GM21526 (cell line): ENCODE measurements around the gene MOB1B.

Experiments
- ATAC-seq: cut with Tn5 transposase; IDR thresholded peaks from one replicate; pipeline ENCODE4 v1.9.1; 2021; ENCODE audit warnings: moderate library complexity; ENCODE audit not compliant: unreplicated experiment, low FRiP score

MOB1B gene

DNA sequence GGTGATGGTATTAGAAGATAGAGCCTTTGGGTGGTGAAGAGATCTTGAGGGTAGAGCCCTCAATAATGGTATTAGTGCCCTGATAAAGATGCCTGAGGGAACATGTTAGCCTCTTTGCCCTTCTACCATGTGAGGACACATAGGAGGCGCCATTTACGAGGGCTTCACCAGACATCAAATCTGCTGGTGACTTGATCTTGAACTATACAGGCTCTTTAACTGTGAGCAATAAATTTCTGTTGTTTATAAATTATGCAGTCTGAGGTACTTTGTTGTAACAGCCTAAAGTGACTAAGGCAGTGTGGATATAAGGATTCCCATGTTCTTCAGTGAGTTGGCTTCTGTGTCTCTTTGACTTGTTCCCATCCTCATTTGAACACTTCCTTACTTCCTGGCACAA is 11.8 kb downstream of the MOB1B start:
- no peak for ATAC-seq

DNA sequence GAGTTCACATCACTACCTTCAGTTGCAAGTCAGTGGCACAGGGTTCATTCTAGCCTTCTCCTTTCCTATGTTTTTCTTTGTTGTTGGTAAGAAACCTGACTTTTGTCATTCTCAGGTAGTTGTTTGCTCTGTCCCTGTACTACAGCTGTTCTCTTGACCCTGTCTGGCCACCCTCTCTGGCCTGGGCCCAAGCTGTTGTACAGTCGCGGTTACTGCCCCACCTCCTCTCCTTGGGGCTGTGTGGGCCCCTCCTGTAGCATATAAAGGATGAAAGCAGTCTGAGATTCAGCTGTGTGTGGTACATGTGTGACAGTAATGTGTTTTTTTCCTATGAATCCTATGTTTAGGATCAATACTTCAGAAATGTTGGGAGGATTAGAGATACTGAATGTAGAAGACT is 12.5 kb downstream of the MOB1B start:
- no peak for ATAC-seq

DNA sequence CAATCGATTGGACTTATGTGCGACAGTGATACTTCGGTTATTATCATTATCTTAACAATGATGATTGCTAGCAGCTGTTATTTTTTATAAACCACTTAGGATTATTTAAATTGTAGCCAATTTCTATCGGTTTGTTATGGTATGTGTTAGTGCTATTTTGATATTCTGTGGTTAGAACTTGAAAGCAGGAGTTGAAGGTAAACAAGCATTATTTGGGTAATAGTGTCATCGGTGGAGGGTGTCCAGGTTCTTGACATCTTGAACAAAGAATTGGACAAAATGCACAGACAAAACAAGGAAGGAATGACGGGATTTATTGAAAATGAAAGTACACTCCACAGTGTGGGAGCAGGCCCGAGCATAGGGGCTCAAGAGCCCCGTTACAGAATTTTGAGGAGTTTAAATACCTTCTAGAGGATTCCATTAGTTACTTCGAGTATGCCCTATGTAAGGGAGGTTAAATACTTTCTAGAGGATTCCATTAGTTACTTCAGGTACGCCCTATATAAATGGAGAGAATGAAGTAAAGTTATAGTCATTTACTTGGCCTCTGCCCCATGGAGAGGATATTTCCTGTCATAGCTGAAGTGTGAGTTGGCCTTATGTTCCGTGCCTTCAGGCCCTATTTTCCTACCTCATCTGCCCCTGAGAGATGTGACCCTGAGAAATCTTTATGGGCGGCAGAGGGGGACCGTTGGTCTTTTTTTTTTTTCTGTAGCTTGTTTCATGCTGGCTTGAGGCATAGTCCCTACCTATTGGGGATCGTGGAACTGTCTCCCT is 13.1 kb downstream of the MOB1B start:
- no peak for ATAC-seq

DNA sequence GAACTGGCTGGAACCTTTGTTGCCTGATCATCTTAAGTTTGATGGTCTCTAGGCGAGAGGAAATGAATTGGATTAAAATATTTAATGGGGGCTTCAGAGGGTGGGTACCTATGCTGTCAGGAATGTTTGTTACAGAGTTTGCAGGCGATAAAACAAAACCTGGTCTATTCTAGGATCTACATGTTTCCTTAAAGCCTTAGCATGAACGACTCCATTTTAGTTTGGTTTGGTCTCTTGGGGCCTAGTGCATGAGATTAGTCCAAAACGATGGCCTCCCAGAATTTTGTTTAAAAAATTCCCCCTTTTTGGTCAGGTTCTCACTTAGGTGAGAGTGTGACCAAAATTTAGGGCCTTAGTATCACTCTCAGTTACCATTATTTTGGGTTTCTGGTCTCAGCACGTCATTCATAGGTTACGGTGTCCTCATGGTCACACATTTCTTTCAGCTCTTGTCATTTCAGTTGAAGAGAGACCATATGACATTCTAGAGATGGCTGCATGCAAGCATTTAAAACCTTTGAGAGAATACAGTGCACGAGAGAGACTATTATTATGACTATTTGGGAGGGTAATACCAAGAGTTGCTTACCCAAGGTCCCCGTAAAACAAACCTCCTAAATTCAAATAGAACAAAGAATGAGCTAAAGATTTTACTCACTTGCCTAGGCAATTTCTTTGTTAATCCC is 13.8 kb downstream of the MOB1B start:
- ATAC-seq: no peak

DNA sequence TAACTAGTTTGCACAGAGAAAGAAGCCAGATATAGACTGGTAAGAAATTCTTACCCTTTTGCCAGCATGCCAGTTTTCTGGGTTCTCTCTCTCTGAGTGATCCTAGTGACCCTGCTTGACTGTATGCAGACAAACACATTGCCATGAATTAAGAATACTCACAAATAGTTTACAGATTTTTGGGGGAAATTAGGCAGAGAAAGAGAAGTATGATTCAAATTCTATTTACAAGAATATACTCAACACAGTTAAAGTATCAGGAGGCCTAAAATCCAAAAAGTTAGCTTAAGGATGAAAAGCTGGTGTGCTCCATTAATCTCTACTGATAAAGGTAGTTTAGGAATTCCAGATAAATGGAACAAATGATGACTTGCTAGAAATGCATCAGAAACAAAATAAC is 18.4 kb downstream of the MOB1B start:
- ATAC-seq: no peak

DNA sequence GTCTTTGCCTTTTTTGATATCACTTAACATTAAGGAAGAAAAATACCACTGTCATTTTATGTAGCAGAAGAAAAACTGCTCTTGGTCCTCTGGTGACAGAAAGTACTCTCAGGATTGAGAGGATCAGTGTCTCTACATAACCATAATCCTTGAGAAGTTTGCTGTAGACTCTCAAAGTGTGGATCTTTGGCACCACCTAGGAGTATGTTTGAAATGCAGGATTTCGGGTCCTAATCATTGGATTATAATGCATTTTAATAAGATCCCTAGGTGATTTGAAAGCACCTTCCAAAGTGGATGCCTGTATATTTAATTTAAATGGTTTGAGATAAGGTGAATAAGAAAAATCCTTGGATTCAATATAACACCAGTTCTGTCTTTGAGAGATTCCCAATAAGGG is 23.2 kb downstream of the MOB1B start:
- ATAC-seq: no peak

DNA sequence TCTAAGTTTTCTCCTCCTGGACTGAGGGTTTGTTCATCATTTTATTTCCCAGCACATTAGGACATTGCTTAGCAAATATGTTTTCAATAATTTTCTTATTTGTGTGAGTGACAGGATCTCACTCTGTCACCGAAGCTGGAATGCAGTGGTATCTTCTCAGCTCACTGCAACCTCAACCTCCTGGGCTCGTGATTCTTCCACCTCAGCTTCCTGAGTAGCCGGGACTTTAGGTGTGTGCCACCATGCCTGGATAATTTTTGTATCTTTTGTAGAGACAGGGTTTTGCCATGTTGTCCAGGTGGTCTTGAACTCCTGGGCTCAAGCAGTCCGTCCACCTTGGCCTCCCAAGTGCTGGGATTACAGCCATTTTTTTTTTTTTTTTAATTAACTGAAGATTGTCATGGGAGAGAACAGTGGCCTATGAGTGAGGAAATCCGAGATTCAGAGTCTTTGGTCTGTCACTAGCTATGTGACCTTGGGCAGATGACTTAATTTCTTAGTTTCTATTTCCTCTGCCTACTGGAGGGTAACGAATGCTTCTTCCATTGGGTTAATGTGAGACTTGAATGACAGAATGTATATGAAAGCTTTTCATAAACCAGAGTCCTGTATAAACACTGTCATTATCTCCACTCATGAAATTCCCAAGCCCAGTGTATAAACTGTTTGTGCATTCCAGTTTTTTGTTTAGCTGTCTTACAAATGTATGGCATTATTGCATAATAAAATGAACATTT is 23.9 kb downstream of the MOB1B start:
- peak; percentile 89 for ATAC-seq

DNA sequence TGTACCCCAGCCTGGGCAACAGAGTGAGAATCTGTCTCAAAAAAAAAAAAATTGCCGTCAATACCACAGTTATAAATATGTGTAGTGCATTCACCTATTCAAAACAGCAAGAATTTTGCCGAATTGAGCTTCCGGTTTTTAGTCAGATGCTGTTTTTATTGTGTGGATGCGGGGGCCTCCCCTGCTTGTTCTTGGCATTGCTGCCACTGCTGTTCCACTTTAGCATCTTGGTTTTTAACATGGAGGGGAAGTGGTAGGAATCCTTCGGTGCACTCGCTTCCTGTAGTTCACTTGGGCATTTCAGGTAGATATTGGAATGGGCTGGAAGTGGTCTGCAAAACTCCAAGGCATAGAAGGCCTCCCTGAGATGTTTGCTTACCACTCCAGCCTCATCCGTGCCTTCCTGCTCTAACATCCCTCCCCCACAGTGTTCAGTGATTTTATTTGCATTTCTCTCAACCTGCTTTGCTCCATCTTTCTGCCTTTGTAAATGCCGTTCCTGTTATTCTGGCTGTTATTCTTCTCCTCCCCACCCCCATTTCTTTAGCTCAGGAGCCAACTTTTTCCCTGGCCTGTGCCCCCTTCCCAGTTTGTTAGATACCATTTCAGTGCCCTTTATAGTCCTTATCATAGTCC is 25.5 kb downstream of the MOB1B start:
- peak; percentile 40 for ATAC-seq

DNA sequence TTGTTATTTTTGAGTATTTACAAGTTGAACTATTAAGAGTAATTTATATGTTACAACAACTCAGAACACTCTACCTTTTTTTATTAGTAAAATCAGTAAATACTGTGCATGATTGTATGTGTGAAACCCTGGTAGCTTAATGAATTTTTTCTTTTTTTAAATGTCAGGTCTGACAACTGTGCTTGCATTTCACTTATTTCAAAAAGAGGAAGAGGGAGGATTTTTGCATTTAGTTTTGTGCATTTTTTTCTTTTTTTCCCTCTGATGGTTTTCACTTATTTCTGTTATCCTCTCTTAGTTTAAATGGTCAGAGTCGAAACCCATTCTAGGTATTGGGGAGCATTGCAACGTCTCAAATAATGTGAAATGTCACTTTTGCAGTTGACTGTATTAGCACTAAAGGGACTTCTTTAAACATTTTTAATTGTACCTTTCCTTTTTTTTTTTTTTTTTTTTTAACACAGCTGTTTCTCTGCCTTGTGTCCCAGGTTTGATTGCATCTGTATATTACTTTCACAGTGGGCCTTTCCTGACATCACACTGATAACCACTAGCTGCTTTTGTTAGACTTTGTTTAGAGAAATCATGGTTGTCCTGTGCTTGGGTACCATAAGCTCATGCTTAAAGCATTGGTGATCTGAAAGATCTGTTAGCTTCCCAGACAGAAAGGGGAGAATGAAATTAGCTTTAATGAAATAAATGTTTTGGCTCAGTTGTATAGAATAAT is 28.5 kb downstream of the MOB1B start:
- ATAC-seq: no peak

DNA sequence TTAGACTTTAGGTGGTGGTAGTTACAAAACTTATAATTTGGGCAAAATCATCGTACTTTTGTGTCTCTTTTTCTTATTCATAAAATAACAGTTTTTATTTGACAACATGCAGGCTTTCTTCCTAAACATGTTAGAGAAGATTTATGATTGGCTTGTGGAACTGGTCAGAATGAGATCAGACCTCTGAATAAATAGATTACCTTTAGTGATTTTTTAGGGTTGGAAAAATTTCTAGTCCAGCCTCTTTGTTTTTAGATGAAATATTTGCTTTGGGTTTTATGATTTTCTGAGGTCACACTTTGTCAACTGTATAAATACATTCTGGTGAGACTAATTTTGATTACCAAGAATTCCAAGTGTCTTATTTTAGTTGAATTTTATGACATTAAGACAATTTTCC is 29.2 kb downstream of the MOB1B start:
- no peak for ATAC-seq

DNA sequence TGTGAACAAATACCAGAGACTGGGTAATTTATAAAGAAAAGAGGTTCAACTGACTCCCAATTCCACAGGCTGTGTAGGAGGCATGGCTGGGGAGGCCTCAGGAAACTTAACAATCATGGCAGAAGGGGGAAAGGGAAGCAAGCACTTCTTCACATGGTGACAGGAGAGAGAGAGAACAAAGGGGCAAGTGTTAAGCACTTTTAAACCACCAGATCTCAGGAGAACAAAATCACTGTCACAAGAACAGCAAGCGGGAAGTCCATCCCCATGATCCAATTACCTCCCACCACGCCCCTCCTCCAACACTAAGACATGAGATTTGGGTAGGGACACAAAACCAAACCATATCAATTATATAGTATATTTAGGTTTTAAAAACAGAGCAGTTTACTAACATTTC is 30.8 kb downstream of the MOB1B start:
- ATAC-seq: no peak

DNA sequence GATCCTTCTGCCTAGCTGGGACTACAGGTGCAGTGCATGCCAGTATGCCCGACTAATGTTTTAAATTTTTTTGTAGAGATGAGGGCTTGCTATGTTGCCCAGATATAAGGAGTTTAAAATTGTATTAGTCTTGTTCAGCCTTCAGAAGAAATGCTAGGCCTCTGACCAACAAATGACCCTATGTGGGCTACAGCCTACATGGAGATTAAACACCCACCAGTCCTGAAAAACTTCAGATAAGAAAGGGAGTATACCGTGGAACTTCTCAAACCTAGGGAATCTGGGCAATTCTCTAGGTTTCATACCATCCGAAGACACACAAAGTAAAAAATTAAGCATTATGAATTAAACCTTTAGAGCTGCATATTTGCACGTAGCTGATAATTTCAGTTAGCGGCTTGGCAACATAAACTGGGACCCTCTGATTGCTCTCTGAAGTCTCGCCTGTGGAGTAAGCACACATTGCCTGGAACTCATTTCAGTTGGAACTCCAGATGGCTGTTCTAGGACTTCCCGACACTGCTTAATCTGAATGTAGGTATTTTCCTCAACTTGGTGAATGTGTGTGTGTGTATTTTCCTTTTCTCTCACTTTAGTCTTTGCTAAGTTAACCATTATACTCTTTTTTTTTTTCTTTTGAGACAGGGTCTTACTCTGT is 33.0 kb downstream of the MOB1B start:
- no peak for ATAC-seq

DNA sequence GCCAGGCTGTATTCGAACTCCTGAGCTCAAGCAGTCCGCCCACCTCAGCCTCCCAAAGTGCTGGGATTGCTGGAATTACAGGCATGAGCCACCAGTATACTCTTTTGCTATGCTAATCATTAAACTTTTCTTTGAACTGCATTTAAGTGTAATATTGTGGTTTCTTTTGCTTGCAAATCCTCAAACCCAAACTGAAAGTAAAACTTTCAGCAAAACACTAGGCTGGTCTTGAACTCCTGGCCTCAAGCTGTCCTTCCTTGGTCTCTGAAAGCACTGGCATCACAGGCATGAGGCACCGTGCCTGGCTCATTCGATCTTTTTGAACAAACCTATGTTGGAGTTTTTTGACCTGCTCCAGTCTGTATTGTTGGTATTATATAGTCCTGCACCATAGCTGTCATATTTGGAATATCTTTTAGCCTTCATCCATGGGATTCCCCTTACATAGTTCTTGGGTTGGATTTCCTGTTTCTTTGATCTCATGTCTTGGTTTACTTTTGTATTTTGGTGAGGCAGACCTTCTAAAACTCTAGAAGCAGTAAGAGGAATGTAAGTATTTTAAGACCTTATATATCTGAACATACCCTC is 34.1 kb downstream of the MOB1B start:
- ATAC-seq: no peak

DNA sequence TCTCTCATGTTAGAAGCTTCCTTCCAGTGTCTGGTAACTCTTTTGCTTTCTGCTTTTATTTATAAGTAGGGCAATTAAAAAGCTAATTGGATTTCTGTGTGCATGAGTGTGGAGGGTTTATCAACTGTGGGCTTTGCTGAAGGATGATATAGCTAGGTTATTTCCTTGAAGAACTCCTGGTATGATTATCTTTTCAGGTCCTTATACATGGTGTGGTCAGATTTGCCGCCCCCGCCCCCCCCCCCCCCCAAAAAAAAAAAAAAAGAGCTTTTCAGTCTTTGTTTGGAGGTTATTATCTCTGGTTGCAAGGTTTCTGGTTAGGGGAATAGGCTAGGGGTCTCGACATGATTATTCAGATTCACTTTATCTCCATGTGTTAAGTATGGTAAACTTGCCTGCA is 35.9 kb downstream of the MOB1B start:
- ATAC-seq: no peak

DNA sequence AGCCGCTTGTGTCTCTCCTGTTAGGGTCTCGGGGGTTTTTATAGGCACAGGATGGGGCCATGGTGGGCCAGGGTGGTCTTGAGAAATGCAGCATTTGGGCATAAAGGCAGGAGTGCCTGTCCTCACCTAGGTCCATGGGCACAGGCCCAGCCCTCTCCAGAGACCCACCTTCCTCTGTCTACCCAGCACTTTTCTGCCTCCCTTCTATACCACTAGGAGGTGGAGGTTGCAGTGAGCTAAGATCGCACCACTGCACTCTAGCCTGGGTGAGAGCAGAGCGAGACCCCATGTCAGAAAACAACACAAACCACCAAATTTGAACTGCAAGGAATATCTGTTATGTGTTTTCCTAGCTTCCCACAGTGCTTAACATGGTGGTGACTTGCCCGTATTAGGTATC is 38.0 kb downstream of the MOB1B start:
- no peak for ATAC-seq

DNA sequence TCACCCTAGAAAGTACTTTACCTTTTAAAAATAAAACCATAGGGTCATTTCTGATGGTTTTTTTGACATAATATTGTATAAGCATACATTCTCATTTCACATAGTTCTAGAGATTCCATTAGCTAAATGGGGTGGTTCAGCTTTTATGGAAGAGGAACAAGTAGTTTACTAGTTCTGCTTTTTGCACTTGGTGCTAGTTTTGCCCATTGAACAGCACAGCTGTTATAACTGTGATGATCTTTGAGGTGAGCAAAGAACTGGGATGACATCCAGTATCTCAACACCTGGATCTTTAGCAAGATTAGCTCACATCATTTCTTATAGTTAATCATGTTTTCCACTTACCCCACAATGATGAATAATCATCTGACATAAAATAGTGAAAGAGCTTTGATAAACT is 40.9 kb downstream of the MOB1B start:
- ATAC-seq: peak; percentile 76

DNA sequence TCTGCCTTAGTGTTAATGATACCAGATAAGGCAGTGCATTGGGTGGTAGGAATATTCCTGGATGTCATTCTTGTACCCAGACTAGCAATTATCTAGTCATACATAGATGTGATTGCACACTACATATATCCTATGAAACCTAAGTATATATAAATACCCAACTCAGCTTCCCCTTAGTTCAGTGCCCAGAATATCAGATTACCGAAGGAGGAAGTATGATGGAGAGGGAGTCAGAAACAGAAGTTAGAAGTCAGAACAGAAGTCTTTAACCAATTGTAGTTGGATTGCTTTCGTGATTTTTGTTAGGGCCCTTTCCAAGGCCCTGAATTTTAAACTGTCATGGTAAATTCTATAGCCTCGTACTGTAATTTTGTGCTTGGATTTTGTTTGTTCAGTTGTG is 42.9 kb downstream of the MOB1B start:
- ATAC-seq: no peak

DNA sequence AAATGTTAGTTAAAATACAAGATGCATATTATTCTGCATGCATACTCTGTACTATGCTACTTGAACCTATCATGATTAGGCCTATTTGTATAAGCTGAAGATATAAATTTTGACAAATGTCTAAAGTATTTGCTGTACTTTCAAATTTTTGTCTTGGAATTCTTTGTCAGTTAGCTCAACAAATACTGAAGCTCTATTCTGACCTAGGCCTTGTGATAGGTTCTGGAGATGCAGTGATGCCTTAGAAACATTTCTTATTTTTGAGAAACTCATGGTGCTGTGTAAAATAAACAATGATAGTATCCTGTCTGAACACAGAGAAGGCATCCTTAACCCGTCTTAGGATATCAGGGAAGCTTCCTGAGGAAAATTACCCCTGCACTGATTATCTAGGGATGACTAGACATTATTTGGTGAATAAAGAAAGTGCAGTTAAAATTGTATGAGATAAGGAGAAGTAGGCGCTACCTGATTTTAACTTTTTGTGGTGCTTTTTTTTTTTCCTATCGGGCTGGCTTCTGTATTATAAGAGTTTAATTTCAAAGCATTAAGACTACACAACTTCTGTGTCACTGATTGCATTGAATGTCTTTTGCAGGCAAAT is 43.4 kb downstream of the MOB1B start:
- ATAC-seq: no peak

DNA sequence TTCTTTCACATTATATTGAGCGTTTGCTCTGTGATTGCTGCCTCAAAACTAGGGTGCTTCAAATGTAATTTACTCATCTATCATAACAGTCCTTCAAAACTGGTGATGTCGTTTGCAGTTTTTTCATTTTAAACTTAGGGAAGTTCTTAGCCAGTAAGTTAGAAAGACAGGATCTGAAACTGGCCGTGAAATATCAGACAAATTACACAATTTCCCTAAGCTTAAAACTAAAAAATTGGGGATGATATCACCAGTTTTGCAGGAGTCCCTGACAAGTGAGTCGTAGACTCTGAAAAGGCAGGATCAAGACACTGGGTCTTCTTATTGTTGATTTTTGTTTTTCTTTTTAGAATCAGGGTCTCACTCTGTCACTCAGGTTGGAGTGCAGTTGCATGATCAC is 44.8 kb downstream of the MOB1B start:
- no peak for ATAC-seq
